CD14-positive monocyte (primary cell): ENCODE data around the gene EMILIN1. TPM values are rescaled to one million over a fixed set of nuclear protein-coding genes. Genes with fewer than 3 reads are reported as not detected.
A peak's percentile ranks its signal among the peaks of the same experiment; 100 is the strongest.

Experiments
- DNase-seq, 3 donors: peaks; one replicate each; pipeline ENCODE4 v3.0.0-alpha.2; 2011 to 2022
- H2AFZ ChIP-seq: 2 replicates; pipeline ENCODE4 v1.6.0; 2012; ENCODE audit warnings: mild to moderate bottlenecking, low read depth, low read length, inconsistent platforms; ENCODE audit not compliant: insufficient read depth, poor library complexity, severe bottlenecking
- H3K27ac ChIP-seq, 2 donors: 1 replicate in 1 of 2; 2 replicates in 1 of 2; pipeline ENCODE4 v1.5.1; 2012 to 2013; ENCODE audit warnings: low read length in 2 of 2, control low read depth in 1 of 2, inconsistent platforms in 1 of 2, low read depth in 1 of 2, mild to moderate bottlenecking in 1 of 2
- H3K27me3 ChIP-seq, 2 donors: one replicate each; pipeline versions ENCODE4 v1.6.0 to v1.6.1; 2011 to 2013; ENCODE audit warnings: low read length in 2 of 2; ENCODE audit not compliant: control insufficient read depth in 2 of 2, insufficient read depth in 2 of 2
- H3K36me3 ChIP-seq, 2 donors: replicated peaks in 1 of 2; 1 replicate in 1 of 2; 2 replicates in 1 of 2; pipeline versions ENCODE4 v1.5.1 to v1.6.1; 2012 to 2013; ENCODE audit warnings: low read length in 2 of 2, control low read depth in 1 of 2, inconsistent platforms in 1 of 2, mild to moderate bottlenecking in 1 of 2; ENCODE audit not compliant: insufficient read depth in 2 of 2, control insufficient read depth in 1 of 2
- H3K4me1 ChIP-seq, 2 donors: 1 replicate in 1 of 2; 2 replicates in 1 of 2; pipeline versions ENCODE4 v1.5.1 to v1.6.1; 2012 to 2013; ENCODE audit warnings: low read length in 2 of 2, control low read depth in 1 of 2, inconsistent platforms in 1 of 2, mild to moderate bottlenecking in 1 of 2, moderate library complexity in 1 of 2; ENCODE audit not compliant: insufficient read depth in 2 of 2, control insufficient read depth in 1 of 2
- H3K4me2 ChIP-seq: replicated peaks from 2 replicates; pipeline ENCODE3; 2012; ENCODE audit warnings: low read length, moderate library complexity, mild to moderate bottlenecking; ENCODE audit not compliant: poor library complexity, severe bottlenecking; ENCODE audit errors: extremely low read depth
- H3K4me3 ChIP-seq, 3 experiments: fragments of 200-600 bp in 1 of 3; sonication (generic) in 1 of 3; replicated peaks in 1 of 3; 1 replicate in 2 of 3; 2 replicates in 1 of 3; pipeline ENCODE4 v1.5.1; 2011 to 2013; ENCODE audit warnings: low read length in 3 of 3, mild to moderate bottlenecking in 3 of 3, control low read depth in 2 of 3, low read depth in 2 of 3, inconsistent platforms in 1 of 3, moderate library complexity in 1 of 3
- H3K79me2 ChIP-seq: 2 replicates; pipeline ENCODE4 v1.6.0; 2012; ENCODE audit warnings: mild to moderate bottlenecking, control low read depth, inconsistent platforms, low read length, moderate library complexity; ENCODE audit not compliant: insufficient read depth
- H3K9ac ChIP-seq: 2 replicates; pipeline ENCODE4 v1.6.0; 2017; ENCODE audit warnings: low read length, mild to moderate bottlenecking; ENCODE audit not compliant: insufficient read depth, poor library complexity, severe bottlenecking
- H3K9me3 ChIP-seq, 2 donors: replicated peaks in 1 of 2; 1 replicate in 1 of 2; 2 replicates in 1 of 2; pipeline versions ENCODE4 v1.5.1 to v1.6.1; 2012 to 2013; ENCODE audit warnings: low read length in 2 of 2, control low read depth in 1 of 2; ENCODE audit not compliant: control insufficient read depth in 1 of 2, insufficient read depth in 1 of 2
- H4K20me1 ChIP-seq: 2 replicates; pipeline ENCODE4 v1.6.0; 2012; ENCODE audit warnings: mild to moderate bottlenecking, low read length, control low read depth, moderate library complexity; ENCODE audit not compliant: insufficient read depth
- H3K27ac Mint-ChIP-seq, 7 donors: one replicate each; pipeline ENCODE4 v1.8.0; 2020; ENCODE audit warnings: mild to moderate bottlenecking in 7 of 7, mixed read lengths in 7 of 7, moderate library complexity in 6 of 7, inconsistent platforms in 2 of 7
- H3K27me3 Mint-ChIP-seq, 3 donors: one replicate each; pipeline ENCODE4 v1.8.0; 2021 to 2022; ENCODE audit warnings: low read depth in 3 of 3, mild to moderate bottlenecking in 3 of 3, mixed read lengths in 3 of 3, moderate library complexity in 3 of 3, inconsistent platforms in 1 of 3
- H3K36me3 Mint-ChIP-seq, 2 donors: one replicate each; pipeline ENCODE4 v1.8.0; 2020; ENCODE audit warnings: mixed read lengths in 2 of 2, inconsistent platforms in 1 of 2, mild to moderate bottlenecking in 1 of 2
- H3K4me1 Mint-ChIP-seq: one replicate; pipeline ENCODE4 v1.8.0; 2020; ENCODE audit warnings: mild to moderate bottlenecking, mixed read lengths
- H3K4me3 Mint-ChIP-seq, 2 donors: one replicate each; pipeline ENCODE4 v1.8.0; 2020; ENCODE audit warnings: mild to moderate bottlenecking in 2 of 2, mixed read lengths in 2 of 2, moderate library complexity in 1 of 2
- H3K9me3 Mint-ChIP-seq, 7 donors: one replicate each; pipeline ENCODE4 v1.8.0; 2020 to 2022; ENCODE audit warnings: mixed read lengths in 7 of 7, mild to moderate bottlenecking in 6 of 7, moderate library complexity in 6 of 7, inconsistent platforms in 2 of 7
- CTCF ChIP-seq: fragments of 200-600 bp; IDR thresholded peaks from one replicate; pipeline ENCODE4 v1.8.0; 2022; ENCODE audit warnings: antibody characterized with exemption, mild to moderate bottlenecking
- WGBS: methylation state at CpG from one replicate; pipeline ENCODE4 v1.1.5; 2013; ENCODE audit warnings: missing lambda C conversion rate; ENCODE audit not compliant: insufficient coverage; 5-methylcytosine and 5-hydroxymethylcytosine counted together
- intact Hi-C, 2 donors: fragments of 100-400 bp; cut with micrococcal nuclease; formaldehyde crosslinking; loops; one replicate each; pipeline versions ENCODE4 v1.15.0 to v1.15.1; 2023
- polyA plus RNA-seq, 3 donors: library from polyadenylated mRNA; depleted of rRNA in 1 of 3; unstranded in 2 of 3; stranded (reverse) in 1 of 3; fragments of 300-500 nt in 2 of 3; fragments of >200 nt in 1 of 3; fragmentation: Illumina TruSeq in 2 of 3; gene quantifications; 1 replicate in 2 of 3; 2 replicates in 1 of 3; pipeline ENCODE4 v1.2.3, GENCODE V29; 2012 to 2021

The EMILIN1 gene
- polyA plus RNA-seq, 3 donors: 0.43 to 1.0 (median 0.44) TPM

- H3K4me3 Mint-ChIP-seq: peak within 1 kb of the TSS; percentile 85 to 92
- peak within 1 kb of the TSS; percentile 31 to 88 (median 85) for H3K27ac Mint-ChIP-seq
- peaks cover 0 to 3% of the 10 kb centered on the region in 2 donors for H3K36me3 Mint-ChIP-seq
- intact Hi-C loops: loop anchor here (5.0 kb wide), 2 partner anchors 35 to 125 kb away; partner anchors contain the start of genes AGBL5 (in 2 of the 2), ATRAID (in 1 of the 2) and SLC5A6 (in 1 of the 2)
- DNase-seq: no peak
- peaks cover 23% of the 10 kb centered on the region for H3K4me1 Mint-ChIP-seq
- H3K27me3 Mint-ChIP-seq: peaks cover 0 to 7% (median 5%) of the 10 kb centered on the region in 3 donors
- H3K27ac ChIP-seq: peak within 1 kb of the TSS; percentile 70 to 84
- no peaks in the 10 kb centered on the region for H3K9me3 ChIP-seq
- no peaks in the 10 kb centered on the region for H3K79me2 ChIP-seq
- H3K9me3 Mint-ChIP-seq: no peaks in the 10 kb centered on the region
- no peaks in the 10 kb centered on the region for H3K36me3 ChIP-seq
- TF ChIP-seq CTCF: peak; percentile 58
- H3K27me3 ChIP-seq: no peaks in the 10 kb centered on the region
- no peaks in the 10 kb centered on the region for H4K20me1 ChIP-seq
- peak within 1 kb of the TSS; percentile 60 to 77 (median 71) for H3K4me3 ChIP-seq
- 12% methylated on average over 54 of the region's 54 CpGs for WGBS
- peak within 1 kb of the TSS; percentile 74 for H3K9ac ChIP-seq
- peaks cover 27 to 34% of the 10 kb centered on the region in 2 donors for H3K4me1 ChIP-seq
- H3K4me2 ChIP-seq: peak within 1 kb of the TSS; percentile 91
- peak within 1 kb of the TSS; percentile 94 for H2AFZ ChIP-seq
Observed at GRCh38 chr2:27086724-27087593, 8.5 kb downstream of the EMILIN1 start, which contains the start of gene KHK. KHK (plus strand) TSS chr2:27086772; CDS start chr2:27087260, 488 bp downstream.

GRCh38 chr2:27087823-27088410 is 9.5 kb downstream of the EMILIN1 start:
- Histone ChIP-seq H3K4me3 (no peak overlapping the region), H3K9ac (no peak overlapping the region), H3K4me2 (no peak overlapping the region), H3K9me3 (no peaks in the 10 kb centered on the region), H4K20me1 (no peaks in the 10 kb centered on the region), H3K36me3 (no peaks in the 10 kb centered on the region), H3K4me1 (peaks cover 18 to 25% of the 10 kb centered on the region in 2 donors), H3K27me3 (no peaks in the 10 kb centered on the region), H3K27ac (no peak overlapping the region), H3K79me2 (no peaks in the 10 kb centered on the region), H2AFZ (no peak overlapping the region)
- no peaks in the 10 kb centered on the region for H3K9me3 Mint-ChIP-seq
- intact Hi-C loops: loop anchor here (5.0 kb wide), 2 partner anchors 36 to 124 kb away; partner anchors contain the start of genes AGBL5 (in 2 of the 2), ATRAID (in 1 of the 2) and SLC5A6 (in 1 of the 2)
- no peak overlapping the region for H3K4me3 Mint-ChIP-seq
- peaks cover 23% of the 10 kb centered on the region for H3K4me1 Mint-ChIP-seq
- WGBS: 100% methylated on average over 1 of the region's 5 CpGs
- peaks cover 0 to 7% (median 5%) of the 10 kb centered on the region in 3 donors for H3K27me3 Mint-ChIP-seq
- peaks cover 0 to 3% of the 10 kb centered on the region in 2 donors for H3K36me3 Mint-ChIP-seq
- no peak overlapping the region for H3K27ac Mint-ChIP-seq
- no peak for DNase-seq
- TF ChIP-seq CTCF: no peak
